Caco-2 (cell line): ENCODE results near the gene CCDC191. TPM values are rescaled to one million over a fixed set of nuclear protein-coding genes. Genes with fewer than 3 reads are reported as not detected.

ENCODE experiments used
- BruUV-seq: library from RNA; stranded (reverse); fragments of 400-500 nt; replicated peaks from 2 replicates; lab custom pipeline; 2021; lab: Mats Ljungman, UMichigan
- CTCF ChIA-PET: fragments of 300-600 bp; sonication (Branson Sonifier 250); formaldehyde crosslinking; loops from one replicate; lab custom pipeline; 2022; ENCODE audit warnings: antibody characterized with exemption; lab: Charles Lee
- POLR2A ChIA-PET: fragments of 300-600 bp; sonication (Branson Sonifier 250); formaldehyde crosslinking; loops from one replicate; lab custom pipeline; 2022; ENCODE audit warnings: antibody characterized with exemption; lab: Charles Lee
- DNase-seq, 2 experiments: peaks; one replicate each; pipeline versions ENCODE4 v3.0.0 to v3.0.0-alpha.2; 2020 to 2022
- H3K27me3 ChIP-seq: replicated peaks from 2 replicates; pipeline ENCODE4 v1.6.0; 2011; ENCODE audit warnings: low read length; ENCODE audit not compliant: control insufficient read depth, insufficient read depth
- H3K36me3 ChIP-seq: 2 replicates; pipeline ENCODE4 v1.5.1; 2011; ENCODE audit warnings: low read length; ENCODE audit not compliant: control insufficient read depth, insufficient read depth
- H3K4me1 ChIP-seq: fragments of 250-450 bp; sonication (Bioruptor Pico); 2 replicates; pipeline ENCODE4 v1.5.1; 2020; ENCODE audit warnings: mild to moderate bottlenecking
- H3K4me3 ChIP-seq: 2 replicates; pipeline ENCODE4 v1.5.1; 2011; ENCODE audit warnings: low read depth, mild to moderate bottlenecking, control low read depth, low read length
- H3K9me3 ChIP-seq: fragments of 250-450 bp; sonication (Bioruptor Pico); 2 replicates; pipeline ENCODE4 v1.5.1; 2020; ENCODE audit warnings: mild to moderate bottlenecking, moderate library complexity
- H3K27ac Mint-ChIP-seq: one replicate; pipeline ENCODE4 v1.8.0; 2022; ENCODE audit warnings: mixed read lengths; ENCODE audit not compliant: unreplicated experiment
- H3K27me3 Mint-ChIP-seq: one replicate; pipeline ENCODE4 v1.8.0; 2022; ENCODE audit warnings: mixed read lengths; ENCODE audit not compliant: insufficient read depth, unreplicated experiment
- H3K36me3 Mint-ChIP-seq: one replicate; pipeline ENCODE4 v1.8.0; 2022; ENCODE audit warnings: mild to moderate bottlenecking, mixed read lengths; ENCODE audit not compliant: insufficient read depth, unreplicated experiment
- H3K4me1 Mint-ChIP-seq: one replicate; pipeline ENCODE4 v1.8.0; 2022; ENCODE audit warnings: low read depth, mixed read lengths; ENCODE audit not compliant: unreplicated experiment
- H3K4me3 Mint-ChIP-seq: one replicate; pipeline ENCODE4 v1.8.0; 2022; ENCODE audit warnings: mild to moderate bottlenecking, moderate library complexity, mixed read lengths; ENCODE audit not compliant: unreplicated experiment
- H3K9me3 Mint-ChIP-seq: one replicate; pipeline ENCODE4 v1.8.0; 2022; ENCODE audit warnings: mixed read lengths; ENCODE audit not compliant: unreplicated experiment
- intact Hi-C: fragments of 100-400 bp; cut with micrococcal nuclease; formaldehyde crosslinking; loops from one replicate; pipeline ENCODE4 v1.10.0; 2022; ENCODE audit not compliant: unreplicated experiment
- total RNA-seq: library from RNA; stranded (reverse); gene quantifications from 2 replicates; pipeline ENCODE4 v1.2.3, GENCODE V29; 2022
- TF ChIP-seq, protein P1 (sequence below), 2 experiments: fragments of 200-600 bp in 1 of 2; IDR thresholded peaks; 1 replicate in 1 of 2; 2 replicates in 1 of 2; pipeline versions ENCODE4 v1.5.1 to v1.8.0; 2011 to 2022; ENCODE audit warnings: antibody characterized with exemption in 1 of 2, control low read depth in 1 of 2, inconsistent platforms in 1 of 2, low read depth in 1 of 2, low read length in 1 of 2, mild to moderate bottlenecking in 1 of 2, moderate library complexity in 1 of 2; ENCODE audit not compliant: insufficient read depth in 1 of 2, severe bottlenecking in 1 of 2, unreplicated experiment in 1 of 2

CCDC191 gene
- total RNA-seq, 1 experiment from 2014 or later: 2.2 TPM

DNA sequence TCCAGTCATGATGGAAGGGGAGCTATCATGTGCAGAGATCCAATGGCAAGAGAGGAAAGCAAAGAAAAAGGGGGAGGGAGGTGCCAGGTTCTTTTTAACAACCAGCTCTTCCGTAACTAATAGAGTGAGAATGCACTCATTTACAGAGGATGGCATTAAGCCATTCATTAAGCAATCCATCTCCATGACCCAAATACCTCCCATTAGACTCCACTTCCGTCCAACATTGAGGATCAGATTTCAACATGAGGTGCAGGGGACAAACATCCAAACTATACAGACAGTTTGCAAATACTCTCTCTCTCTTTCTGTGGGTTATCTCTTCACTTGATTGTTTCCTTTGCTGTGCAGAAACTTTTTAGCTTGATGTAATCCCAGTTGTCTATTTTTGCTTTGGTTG lies 87.3 kb downstream of the CCDC191 start:
- H3K27me3 Mint-ChIP-seq: peaks cover 3% of the 10 kb centered on the region
- H3K36me3 Mint-ChIP-seq: no peaks in the 10 kb centered on the region
- TF ChIP-seq, protein P1, sequence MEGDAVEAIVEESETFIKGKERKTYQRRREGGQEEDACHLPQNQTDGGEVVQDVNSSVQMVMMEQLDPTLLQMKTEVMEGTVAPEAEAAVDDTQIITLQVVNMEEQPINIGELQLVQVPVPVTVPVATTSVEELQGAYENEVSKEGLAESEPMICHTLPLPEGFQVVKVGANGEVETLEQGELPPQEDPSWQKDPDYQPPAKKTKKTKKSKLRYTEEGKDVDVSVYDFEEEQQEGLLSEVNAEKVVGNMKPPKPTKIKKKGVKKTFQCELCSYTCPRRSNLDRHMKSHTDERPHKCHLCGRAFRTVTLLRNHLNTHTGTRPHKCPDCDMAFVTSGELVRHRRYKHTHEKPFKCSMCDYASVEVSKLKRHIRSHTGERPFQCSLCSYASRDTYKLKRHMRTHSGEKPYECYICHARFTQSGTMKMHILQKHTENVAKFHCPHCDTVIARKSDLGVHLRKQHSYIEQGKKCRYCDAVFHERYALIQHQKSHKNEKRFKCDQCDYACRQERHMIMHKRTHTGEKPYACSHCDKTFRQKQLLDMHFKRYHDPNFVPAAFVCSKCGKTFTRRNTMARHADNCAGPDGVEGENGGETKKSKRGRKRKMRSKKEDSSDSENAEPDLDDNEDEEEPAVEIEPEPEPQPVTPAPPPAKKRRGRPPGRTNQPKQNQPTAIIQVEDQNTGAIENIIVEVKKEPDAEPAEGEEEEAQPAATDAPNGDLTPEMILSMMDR (IDR thresholded peaks at IDR 0.05; ENCODE audit: insufficient read depth in 1 of 2, low read depth in 1 of 2, low read length in 1 of 2, severe bottlenecking in 1 of 2, unreplicated experiment in 1 of 2): no peak
- CTCF ChIA-PET: no interaction called here
- peaks cover 11% of the 10 kb centered on the region for H3K9me3 Mint-ChIP-seq
- no peaks in the 10 kb centered on the region for H3K27me3 ChIP-seq
- BruUV-seq: no TSS peak
- no peaks in the 10 kb centered on the region for H3K36me3 ChIP-seq
- no peak overlapping the region for H3K4me3 Mint-ChIP-seq
- H3K4me1 ChIP-seq: no peaks in the 10 kb centered on the region
- H3K27ac Mint-ChIP-seq: no peak overlapping the region
- POLR2A ChIA-PET: no interaction called here
- H3K4me3 ChIP-seq: no peak overlapping the region
- intact Hi-C loops: no loop called here
- H3K4me1 Mint-ChIP-seq: no peaks in the 10 kb centered on the region
- peaks cover 5% of the 10 kb centered on the region; the same call in 1 of the 2 replicates for H3K9me3 ChIP-seq
- DNase-seq: no peak

DNA sequence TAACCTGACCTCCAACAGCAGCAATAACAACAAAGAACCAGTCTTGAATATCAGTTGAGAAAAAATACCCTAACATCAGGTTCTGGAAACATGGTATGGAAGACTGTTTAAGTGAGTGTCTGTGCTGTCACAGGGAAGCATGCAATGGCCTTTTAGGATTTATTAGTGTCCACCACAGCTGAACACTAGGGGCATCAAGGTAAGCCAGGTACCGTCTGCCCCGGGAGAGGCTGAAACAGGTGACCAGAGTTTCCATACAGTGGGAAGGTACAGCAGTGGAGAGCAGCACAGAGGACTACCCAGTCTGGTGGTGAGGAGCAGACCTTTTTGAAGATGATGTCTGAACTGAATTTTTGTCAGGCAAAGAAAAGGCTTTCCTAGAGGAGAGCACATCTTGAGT lies 90.2 kb downstream of the CCDC191 start:
- Histone ChIP-seq H3K4me1 (no peaks in the 10 kb centered on the region), H3K9me3 (no peaks in the 10 kb centered on the region), H3K27me3 (no peaks in the 10 kb centered on the region), H3K4me3 (no peak overlapping the region), H3K36me3 (no peaks in the 10 kb centered on the region)
- CTCF ChIA-PET: interaction anchor here (0.6 kb wide), 1 partner anchor 172 kb away, joined by 3 read pairs; no protein-coding TSS in a partner anchor
- TF ChIP-seq, protein P1 (IDR thresholded peaks at IDR 0.05; ENCODE audit: insufficient read depth in 1 of 2, low read depth in 1 of 2, low read length in 1 of 2, severe bottlenecking in 1 of 2, unreplicated experiment in 1 of 2): peak in 1 of 2 experiments; percentile 45
- intact Hi-C loops: no loop called here
- POLR2A ChIA-PET: no interaction called here
- peaks cover 3% of the 10 kb centered on the region for H3K27me3 Mint-ChIP-seq
- H3K27ac Mint-ChIP-seq: no peak overlapping the region
- DNase-seq: peak in 1 of 2 experiments; percentile 34
- no TSS peak for BruUV-seq
- no peaks in the 10 kb centered on the region for H3K9me3 Mint-ChIP-seq
- H3K4me3 Mint-ChIP-seq: no peak overlapping the region
- H3K4me1 Mint-ChIP-seq: no peaks in the 10 kb centered on the region
- H3K36me3 Mint-ChIP-seq: no peaks in the 10 kb centered on the region

DNA sequence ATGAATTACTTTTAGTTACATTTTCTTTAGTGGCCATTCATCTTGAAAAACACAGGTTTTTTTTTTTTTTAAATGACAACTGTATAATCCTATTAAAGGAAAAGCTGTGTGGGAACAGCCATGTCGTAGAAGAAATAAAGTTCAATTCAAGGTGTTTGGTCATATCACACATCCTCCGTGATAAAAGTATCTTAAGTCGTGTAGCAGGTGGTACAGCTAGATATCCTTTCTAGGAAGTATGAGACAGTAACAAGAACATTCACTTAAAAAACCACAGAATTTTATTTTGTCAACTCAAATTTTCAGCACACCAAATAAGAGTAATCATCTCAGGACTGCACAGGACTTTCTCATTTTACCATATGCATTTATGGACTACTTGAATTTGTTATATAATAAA lies 92.4 kb downstream of the CCDC191 start:
- no peaks in the 10 kb centered on the region for H3K9me3 Mint-ChIP-seq
- H3K27me3 Mint-ChIP-seq: peaks cover 3% of the 10 kb centered on the region
- ChIA-PET CTCF (interaction anchor here (0.6 kb wide), 1 partner anchor 194 kb away, joined by 3 read pairs; no protein-coding TSS in a partner anchor), POLR2A (no interaction called here)
- H3K36me3 Mint-ChIP-seq: no peaks in the 10 kb centered on the region
- Histone ChIP-seq H3K27me3 (no peaks in the 10 kb centered on the region), H3K9me3 (no peaks in the 10 kb centered on the region), H3K36me3 (no peaks in the 10 kb centered on the region), H3K4me3 (no peak overlapping the region), H3K4me1 (no peaks in the 10 kb centered on the region)
- no peaks in the 10 kb centered on the region for H3K4me1 Mint-ChIP-seq
- BruUV-seq: no TSS peak
- H3K27ac Mint-ChIP-seq: no peak overlapping the region
- H3K4me3 Mint-ChIP-seq: no peak overlapping the region
- DNase-seq: no peak
- TF ChIP-seq, protein P1 (IDR thresholded peaks at IDR 0.05; ENCODE audit: insufficient read depth in 1 of 2, low read depth in 1 of 2, low read length in 1 of 2, severe bottlenecking in 1 of 2, unreplicated experiment in 1 of 2): no peak
- intact Hi-C loops: no loop called here
